Posterior cingulate gyrus (tissue), 11 donors: ENCODE data around the gene FBN2.

Experiments used
- DNase-seq, 10 donors: peaks; one replicate each; pipeline versions ENCODE4 v3.0.0 to v3.0.0-alpha.2; 2020 to 2021; ENCODE audit warnings: mixed read lengths in 3 of 10
- intact Hi-C: fragments of 100-400 bp; cut with DNase I; formaldehyde crosslinking; loops from one replicate; pipeline ENCODE4 v1.15.1; 2023

The FBN2 gene

DNA sequence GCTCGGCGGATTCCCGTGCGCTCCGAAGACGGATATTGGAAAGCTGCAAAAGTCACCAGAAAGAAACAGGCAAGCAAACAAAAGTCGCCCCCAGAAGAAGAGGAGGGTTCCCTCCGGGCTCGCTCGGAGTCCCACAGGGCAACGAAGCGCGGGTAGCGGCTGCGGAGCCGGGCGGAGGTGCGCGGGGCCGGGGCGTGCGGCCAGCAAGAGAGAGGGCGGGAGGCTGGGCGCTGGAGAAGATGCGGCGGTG lies at the start of gene FBN2:
Gene FBN2, minus strand, starts transcription at position 246 of the 250 bp plus-strand sequence. CDS start 642 bp downstream, outside the sequence.
- DNase-seq = peak in 3 of 10 donors; percentile 59 to 82 (median 72)
- intact Hi-C loops = no loop called here

DNA sequence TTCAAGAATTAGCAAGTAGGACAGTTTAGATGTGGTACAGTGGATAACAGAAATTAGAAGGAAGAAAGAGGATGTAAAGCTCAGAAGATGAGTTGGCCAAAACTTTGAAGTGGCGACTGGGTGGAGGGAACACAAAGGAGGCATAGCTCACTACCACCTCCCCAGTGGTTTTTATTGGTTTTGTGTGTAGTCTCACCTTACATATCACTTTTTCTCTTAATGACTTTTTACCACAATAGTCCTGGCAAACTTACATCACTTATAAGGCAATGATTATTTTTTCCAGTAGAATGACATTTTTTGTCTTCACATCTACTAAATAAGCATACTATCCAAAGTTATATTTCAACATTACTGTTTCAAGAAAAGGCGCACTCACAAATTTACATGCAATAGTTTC lies 49.2 kb upstream of the FBN2 start:
- no peak for DNase-seq
- intact Hi-C loops = no loop called here

DNA sequence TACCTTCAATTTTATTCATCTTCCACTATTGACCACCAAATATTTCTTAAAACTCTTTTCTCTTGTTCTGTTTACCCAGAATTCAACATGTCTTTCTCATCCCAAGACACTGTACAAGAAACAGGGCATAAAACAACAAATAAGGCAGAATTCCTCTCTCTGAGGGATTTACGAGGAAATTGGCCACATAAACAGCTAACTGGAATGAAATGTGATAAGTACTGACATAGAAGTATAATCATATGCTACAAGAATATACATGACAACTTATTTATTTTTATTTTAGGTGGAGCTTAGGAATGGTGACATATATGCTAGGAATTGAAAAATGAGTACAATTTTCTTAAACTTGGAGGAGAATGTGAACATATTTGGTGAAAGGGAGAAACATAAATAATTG lies 48.8 kb upstream of the FBN2 start:
- DNase-seq = no peak
- intact Hi-C loops = no loop called here

DNA sequence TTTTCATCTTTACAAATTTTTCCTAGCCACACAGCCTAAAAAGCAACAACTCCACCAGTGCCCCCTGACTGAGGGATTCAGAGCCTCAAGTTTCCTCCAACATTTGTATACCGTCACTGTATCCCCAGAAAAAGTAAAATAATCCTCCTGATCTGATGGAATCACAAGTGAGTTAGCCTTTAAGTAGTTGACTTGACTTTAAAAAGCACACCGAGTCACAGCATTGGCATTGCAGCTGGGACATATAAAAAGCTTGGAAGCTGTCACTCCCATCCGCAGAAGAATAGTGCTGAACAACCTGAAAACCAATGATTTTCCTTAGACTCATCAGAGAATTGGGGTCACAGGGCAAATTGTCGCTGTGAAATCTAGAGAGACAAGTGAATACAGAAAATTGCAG lies 41.6 kb upstream of the FBN2 start:
- no peak for DNase-seq

DNA sequence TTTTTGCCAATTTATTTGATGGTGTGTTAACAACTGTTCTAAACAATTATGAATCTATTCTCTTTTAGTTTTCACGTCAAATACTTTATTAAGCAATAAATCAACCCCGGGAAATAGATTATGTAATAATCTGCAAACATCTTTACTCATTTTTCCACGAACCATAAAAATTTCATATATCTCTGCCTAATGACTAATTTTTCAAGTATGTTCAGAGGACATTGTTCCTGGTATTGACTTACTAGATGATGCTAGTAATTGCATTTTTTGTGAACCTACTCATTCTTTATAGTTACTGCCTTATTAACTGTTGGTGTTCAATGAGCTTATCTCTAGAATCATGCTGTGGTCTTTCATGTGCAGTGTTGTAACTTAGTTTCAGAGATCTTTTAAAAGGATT lies 41.0 kb upstream of the FBN2 start:
- intact Hi-C loops = no loop called here
- DNase-seq = no peak

More for the DNA sequence above, 41.6 kb upstream of the FBN2 start:
- intact Hi-C loops = no loop called here

DNA sequence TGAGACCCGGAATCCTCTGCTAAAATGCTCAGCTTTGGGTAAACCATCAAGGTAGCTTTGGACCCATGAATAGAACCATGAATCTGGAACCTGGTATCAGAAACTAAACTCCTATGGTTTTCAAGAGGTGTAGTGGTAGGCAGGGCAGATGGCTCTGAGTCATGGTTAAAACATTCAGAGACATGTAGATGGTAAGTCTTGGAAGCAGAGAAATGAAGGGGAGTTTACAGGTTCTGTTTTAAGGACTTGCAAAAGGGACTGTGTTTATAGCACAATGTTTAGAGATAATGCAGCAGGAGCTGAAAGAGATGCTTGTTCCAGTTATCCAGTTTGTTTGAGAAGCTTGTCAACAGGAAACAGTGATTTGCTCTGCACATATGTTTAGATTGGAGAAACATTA lies 36.0 kb upstream of the FBN2 start:
- DNase-seq = no peak
- intact Hi-C loops = no loop called here

DNA sequence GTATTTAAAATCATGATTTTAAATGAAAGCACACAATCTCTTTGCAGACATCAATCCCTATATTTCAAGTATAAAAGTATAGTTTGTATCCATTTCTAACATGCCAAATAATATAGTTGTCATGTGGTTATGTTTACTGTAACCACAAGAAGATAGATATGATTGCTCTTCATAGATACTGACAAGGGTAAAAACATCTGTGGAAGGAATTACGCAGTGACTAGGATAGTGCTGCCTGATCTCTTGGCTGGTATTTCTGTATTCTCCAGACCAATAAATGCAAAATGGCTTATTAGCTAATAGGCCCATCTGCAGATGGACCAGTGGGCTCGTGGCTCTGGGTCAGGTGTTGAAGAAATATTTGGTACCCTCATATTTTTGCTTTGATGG lies 34.9 kb upstream of the FBN2 start:
- DNase-seq = no peak
- intact Hi-C loops = no loop called here

DNA sequence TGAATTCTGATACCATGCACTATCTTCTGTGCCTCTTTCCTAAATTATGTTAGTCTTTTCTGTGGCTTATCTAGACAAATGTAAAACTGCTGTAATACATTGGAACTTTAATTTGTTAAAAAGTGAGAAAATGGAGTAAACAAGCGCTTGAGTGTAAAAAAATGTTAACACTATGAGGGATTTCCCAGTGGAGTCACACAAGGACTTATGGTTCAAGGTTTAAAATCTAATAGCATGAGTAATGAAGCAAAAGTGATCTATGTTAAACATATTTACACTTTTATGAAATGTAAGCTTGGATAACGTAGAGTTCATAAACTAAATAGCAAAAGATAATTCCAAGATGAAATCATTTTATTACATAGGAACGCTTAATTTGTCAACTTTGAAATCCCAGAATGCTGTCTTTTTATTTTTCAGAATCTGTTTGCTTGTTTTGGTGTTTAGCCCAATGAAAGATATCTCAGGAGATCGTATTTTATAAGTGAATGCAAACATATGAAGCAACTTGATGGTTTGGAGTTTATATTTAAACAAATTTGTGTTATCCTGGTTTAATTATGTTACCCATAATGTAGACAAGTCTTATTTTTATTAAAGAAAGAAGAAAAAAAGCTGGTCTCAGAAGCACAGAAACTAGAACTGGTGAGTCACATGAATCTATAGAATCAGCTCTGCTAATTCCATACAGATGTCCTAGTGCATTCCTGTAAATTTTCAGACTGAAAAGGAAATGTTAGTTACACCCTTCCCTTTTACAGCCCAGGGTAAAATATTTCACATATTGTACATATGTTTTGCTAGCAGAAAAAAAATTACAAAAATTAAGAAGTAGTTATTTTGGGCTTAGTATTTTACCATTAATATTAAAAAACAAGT lies 34.2 kb upstream of the FBN2 start:
- intact Hi-C loops = no loop called here
- no peak for DNase-seq

DNA sequence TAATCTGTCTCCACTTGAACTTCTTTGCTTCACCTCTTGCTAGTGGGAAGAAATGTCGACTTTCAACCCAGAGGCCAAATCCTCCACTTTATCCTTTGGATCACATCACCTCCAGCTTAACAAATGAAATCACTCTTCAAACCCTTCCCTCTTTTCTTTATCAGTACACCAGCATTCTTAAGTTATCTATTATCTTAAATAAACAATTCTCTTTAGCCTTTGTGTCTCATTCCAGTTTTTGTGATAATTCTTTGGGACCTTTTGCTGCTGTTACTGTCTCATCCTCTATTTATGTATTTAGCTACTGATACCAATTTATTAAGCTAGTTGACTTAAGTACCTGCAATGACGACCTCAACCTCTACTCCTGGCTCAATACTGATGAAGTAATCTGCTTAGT lies 28.1 kb upstream of the FBN2 start:
- intact Hi-C loops = no loop called here
- DNase-seq = no peak

DNA sequence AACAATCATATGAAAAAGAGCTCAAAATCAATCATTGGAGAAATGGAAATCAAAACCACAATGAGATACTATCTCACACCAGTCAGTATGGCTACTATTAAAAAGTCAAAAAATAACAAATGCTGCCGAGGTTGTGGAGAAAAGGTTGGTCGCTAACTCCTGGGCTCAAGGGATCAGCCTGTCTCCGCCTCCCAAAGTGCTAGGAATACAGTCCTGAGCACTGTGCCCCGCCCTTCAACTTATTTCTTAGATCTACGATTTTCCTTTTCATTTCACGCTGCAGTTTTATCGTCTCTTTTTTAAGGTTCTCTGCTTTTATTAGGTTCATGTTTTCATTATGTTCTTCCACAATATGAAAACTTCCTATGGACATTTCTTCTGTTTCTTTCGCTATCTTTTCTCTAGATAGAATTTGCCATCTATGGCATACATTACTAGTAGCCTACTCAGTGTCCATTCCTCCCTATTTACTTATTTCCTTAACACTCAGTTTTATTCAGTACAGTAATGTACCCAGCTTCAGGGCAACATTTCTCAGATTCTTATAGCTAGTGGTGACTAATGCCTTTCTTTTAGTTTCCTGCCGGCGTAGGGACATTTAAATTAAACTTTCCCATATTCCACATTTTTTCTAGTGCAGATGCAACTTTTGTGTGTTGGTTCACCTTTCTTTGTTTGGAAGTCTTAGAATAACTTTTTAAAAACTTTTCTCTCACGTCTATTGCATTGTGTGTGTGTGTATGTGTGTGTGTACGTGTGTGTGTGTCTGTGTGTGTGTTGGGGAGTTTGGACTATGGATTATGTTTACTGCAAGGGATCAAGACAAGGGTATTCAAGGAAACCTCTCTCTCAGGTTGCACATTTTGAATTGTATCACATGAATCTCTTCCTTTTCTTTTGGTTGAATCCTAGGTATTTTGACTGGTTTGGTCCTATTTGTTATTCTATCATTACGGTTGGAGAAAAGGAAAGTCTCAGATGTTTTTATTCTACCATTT lies 21.6 kb upstream of the FBN2 start:
- intact Hi-C loops = no loop called here
- no peak for DNase-seq

DNA sequence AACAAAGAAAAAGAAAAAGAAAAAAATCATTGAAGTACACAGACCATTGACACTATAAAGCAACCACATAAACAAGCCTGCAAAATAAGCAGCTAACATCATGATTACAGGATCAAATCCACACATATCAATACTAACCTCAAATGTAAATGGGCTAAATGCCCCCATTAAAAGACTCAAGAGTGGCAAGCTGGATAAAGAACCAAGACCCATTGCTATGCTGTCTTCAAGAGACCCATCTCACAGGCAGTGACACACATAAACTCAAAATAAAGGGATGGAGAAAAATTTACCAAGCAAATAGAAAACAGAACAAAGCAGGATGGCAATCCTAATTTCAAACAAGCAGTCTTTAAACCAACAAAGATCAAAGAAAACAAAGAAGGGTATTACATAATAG lies 15.7 kb upstream of the FBN2 start:
- intact Hi-C loops = no loop called here
- DNase-seq = no peak

DNA sequence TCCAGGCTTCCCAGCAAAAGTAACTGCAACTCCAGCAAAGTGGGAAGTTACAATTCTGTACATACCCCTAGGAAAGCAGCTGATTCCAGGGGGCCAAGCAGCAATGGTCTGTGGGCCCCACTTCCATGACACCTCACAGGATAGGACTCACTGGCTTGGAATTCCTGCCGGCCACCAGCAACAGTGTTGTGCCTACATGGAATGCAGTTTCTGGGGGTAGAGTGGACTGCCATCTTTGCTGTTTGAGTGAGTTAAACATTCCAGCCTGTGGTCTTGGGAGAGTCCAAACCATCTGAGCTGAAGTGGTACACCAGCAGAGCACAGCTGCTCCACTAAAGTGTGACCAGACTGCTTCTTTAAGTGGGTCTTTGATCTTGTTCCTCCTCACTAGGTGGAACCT lies 13.4 kb upstream of the FBN2 start:
- no peak for DNase-seq
- intact Hi-C loops = no loop called here

DNA sequence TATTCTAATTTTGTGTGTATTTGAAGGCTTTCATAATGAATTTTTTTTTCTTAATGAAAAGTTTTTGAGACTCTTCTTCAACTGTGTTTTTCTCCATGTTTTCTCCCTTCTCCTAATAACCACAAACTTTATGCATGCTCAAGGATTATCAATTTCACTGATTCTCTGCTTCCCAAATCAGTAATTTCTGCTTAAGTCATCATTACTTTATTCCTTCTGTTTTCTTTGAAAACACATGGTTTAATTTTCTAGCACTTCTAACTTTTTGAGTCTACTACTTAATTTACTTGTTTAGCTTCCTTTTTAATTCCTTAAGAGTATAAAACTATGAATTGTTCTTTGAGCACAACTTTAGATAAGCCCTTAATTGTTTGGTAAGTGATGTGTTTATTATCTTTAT lies 11.5 kb upstream of the FBN2 start:
- intact Hi-C loops = no loop called here
- no peak for DNase-seq

DNA sequence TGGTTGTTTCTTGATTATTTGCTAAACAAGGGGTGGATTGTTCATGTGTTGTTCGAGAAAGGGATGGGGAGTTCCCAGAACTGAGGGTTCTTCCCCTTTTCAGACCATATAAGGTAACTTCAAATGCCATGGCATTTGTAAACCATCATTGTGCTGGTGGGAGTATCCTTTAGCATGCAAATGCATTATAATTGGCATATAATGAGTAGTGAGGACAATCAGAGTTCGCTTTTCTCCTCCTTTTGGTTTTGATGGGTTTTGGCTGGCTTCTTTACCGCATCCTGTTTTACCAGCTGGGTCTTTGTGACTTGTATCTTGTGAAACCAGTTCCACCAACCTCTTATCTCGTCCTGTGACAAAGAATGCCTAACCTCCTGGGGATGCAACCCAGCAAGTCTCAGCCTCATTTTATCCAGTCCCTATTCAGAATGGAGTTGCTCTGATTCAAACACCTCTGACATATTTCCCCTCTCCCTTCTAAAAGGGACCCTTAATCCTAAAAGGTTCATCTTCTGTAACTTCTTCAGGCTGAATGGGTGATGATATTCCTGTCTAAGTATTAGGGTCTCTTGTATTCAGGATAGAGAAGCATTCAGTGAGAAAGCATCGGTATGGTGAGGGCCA lies 8.7 kb upstream of the FBN2 start:
- DNase-seq = no peak
- intact Hi-C loops = no loop called here

DNA sequence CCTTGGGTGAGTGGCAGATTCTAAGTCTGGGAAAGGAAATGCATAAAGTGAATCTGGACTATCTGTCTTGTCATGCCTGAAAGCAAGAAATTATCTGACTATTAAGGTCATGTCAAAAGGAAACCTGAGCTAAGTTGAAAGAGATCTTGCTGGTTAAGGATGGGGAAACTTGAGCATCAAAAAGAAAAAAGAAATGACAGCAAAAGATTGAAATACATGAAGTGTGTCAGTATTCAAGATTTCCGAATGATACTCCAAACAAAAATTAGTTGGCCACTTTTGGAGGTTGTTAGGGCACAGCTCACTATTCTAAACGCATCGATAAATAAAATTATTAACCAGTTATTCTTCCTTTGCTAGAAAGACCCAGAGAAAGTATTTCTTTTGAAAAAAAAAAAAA lies 3.3 kb upstream of the FBN2 start:
- intact Hi-C loops = no loop called here
- DNase-seq = no peak

DNA sequence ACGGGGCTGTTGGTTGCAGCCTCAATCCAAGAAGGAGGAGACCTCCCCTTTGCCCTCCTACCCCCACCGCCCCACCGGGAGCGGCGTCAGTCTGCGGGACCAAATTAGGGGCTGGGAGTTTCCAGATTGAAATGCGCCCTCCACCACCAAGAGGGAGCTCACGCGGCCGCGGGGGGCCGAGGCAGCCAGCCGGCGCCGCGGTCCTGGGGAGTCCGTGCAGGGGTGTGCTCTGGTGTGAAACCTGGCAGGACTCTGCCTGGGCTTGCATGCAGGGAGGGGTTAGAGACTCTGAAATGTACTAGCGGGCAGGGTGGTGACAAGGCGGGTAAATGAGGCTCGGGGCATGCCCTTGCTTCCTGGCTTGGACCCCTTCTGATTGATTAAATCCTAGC lies 989 bp upstream of the FBN2 start:
- DNase-seq = no peak
- intact Hi-C loops = no loop called here

DNA sequence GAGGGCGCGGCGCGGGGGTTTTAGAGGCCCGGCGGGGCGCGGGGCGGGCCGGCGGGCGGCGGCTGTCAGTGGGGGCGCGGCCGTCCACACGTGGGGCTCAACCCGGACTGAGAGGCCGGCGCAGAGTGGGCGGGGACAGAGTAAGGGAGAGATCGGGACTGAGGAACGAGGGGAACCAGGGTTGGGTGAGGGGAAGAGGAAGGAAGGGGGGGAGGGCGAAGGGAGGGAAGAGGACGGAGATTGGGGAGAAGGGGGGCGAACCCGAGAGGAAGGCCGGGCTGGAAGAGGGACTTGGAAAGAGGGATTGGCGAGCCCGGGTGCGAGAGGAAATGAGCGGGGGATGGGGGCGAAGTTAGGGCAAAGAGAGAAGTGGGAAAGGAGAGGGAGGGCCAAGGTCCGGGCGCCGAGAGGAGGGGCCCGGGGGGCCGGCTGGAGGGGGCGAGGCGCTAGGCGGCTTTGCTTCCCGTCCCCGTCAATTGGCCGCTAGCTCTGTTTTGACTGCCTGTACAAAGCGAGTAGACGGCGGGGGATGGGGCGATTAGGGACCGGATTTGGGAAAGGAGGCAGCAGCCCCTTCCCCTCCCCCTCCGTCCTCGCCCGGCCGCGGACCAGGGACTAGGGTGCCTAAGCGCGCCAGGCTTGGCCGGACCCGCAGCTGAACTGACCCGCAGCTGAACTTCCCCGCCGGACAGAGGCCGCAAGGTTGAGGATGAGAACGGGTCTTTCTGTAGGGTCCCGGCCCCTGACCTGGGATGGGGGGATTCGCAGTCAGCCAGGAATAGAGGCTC lies 399 bp upstream of the FBN2 start:
- peak in 5 of 10 donors; percentile 15 to 76 (median 50) for DNase-seq
- intact Hi-C loops = no loop called here

DNA sequence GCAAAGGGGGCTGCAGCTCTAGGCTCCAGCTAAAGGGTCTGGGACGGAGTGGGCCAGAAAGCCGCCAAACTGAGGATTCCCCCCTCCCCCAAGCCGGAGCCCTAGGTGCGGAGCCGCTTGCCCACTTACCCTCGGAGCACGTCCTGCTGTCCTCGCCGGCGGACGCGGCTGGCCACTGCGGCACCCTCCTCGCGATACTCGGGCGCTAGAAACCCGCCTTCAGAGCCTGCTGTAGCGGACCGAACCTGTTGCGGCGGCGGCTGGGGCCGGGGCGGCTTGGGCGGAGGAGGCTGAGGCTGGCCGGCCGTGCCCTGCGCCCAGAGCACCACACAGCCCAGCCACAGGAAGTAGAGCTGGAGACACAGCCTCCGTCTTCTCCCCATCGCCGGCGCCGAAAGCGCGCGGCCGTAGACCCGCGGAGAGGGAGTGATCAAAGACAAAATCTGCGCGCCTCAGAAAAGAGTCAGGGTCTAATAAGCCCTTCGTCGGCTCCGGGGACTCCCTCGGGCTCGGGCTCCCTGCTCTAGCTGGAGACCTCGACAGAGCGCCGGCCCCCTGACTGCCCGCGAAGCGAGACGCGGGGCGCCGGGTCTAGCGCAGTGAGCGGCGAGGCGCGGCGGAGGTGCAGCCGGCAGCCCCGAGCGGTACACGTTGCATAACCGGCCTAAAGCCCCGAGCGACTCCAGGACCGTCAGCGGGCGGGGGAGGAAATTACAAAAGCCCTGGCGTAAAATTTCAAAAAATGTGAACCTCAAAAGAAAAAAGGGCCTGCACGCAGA lies 635 bp downstream of the FBN2 start:
- intact Hi-C loops = no loop called here
- peak in 4 of 10 donors; percentile 20 to 82 (median 70) for DNase-seq
